Kidney tubule cell (primary cell): ENCODE results near the gene MLST8.

Experiments used
- DNase-seq: peaks from one replicate; pipeline ENCODE4 v3.0.0-alpha.2; 2018; ENCODE audit warnings: low spot score

MLST8 gene, protein sequence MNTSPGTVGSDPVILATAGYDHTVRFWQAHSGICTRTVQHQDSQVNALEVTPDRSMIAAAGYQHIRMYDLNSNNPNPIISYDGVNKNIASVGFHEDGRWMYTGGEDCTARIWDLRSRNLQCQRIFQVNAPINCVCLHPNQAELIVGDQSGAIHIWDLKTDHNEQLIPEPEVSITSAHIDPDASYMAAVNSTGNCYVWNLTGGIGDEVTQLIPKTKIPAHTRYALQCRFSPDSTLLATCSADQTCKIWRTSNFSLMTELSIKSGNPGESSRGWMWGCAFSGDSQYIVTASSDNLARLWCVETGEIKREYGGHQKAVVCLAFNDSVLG

DNA sequence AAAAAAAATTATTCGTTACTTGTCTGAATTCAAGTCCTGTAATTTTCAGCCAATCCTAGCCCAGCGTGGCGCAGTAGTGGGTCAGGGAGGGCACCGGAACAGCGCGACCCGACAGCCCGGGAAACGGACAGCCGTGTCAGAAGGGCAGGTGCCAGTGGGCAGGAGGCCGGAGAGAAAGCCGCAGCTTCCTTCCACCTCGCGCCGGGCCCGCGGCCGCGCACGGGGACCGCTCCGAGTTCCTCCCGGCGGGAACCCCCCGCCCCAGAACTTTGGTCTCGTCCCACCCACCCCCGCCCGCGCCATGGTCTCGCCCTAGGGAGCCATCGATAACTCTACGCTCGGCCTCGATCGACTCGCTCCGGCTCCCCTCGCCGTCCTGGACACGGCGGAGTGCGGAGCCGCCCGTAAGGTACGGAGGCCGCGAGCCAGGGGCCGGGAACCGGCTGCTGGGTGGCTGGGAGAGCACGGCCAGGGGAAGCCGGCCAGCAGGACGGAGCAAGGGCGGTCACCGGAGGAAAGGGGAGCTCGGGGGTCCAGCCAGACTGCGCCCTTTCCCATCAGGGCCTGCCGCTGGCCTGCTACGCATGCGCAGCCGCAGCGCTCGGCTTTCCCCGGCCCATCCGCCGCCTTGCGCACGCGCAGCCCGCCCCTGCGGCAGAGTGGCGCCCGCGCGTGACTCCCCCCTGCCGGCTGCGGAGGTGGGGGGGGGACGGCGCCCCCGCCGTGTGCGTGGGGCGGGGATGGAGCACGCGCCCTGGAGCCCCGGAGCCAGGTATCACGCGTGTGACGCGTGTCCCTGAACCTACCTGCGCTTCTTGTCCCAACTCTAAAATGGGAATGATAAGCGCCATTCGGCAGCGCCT lies at the start of gene MLST8:
Gene MLST8 (plus strand): TSS at position 351 of the 863 bp plus-strand sequence. CDS start 632 bp downstream, outside the sequence.
- DNase-seq, result peak; percentile 86

- peak; percentile 62 for DNase-seq
These were observed 49.0 kb upstream of the MLST8 start for GRCh38 chr16:2155977-2156848.

- DNase-seq, result no peak
These were observed 48.4 kb upstream of the MLST8 start for GRCh38 chr16:2156849-2157224.

GRCh38 chr16:2157480-2158261 lies 47.6 kb upstream of the MLST8 start:
- DNase-seq, result no peak

- DNase-seq, result no peak
These were observed 47.0 kb upstream of the MLST8 start for GRCh38 chr16:2158262-2158638.

GRCh38 chr16:2159175-2159838 lies 45.9 kb upstream of the MLST8 start:
- DNase-seq, result no peak

GRCh38 chr16:2160915-2161551 lies 44.2 kb upstream of the MLST8 start:
- no peak for DNase-seq

DNA sequence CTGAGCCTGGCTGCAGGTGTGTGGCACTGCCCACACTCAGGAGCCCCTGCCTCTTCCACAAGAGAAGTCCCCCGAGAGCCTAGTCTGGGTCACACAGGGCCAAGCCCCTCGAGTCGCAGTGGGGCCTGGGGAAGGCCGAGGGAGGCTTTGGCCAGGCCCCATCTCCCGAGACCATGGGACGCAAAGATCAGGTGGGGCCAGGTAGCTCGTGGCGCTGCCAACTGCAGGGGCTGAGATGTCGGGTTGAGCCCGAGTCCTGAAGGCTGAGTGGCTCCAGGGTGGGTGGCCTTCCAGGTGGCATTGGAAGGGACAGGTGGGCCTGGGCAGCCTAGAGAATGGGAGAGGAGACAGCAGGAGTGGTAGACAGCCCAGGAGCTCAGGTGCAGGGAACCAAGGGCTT lies 43.3 kb upstream of the MLST8 start:
- no peak for DNase-seq

DNA sequence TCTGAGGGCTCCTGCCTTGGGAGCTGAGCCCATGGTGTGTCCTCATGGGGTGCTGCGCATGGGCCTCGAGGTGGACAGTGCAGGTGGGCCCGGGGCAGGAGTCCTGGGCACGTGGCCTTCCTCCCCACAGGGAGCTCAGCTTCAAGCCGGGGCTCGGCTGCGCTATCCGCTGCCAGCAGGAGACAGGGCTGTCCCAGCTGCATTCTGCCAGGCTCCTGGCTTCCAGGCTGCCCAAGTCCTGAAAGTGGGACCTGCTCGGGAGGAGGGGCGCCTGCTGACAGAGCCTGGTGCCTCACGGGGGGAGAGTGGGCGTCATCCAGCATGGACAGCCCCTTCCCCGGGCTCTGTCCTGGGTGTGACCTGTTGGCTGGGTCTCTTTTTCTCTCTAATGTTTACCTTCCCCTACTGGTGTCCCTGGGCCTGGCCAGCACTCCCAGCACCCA lies 42.6 kb upstream of the MLST8 start:
- no peak for DNase-seq

DNA sequence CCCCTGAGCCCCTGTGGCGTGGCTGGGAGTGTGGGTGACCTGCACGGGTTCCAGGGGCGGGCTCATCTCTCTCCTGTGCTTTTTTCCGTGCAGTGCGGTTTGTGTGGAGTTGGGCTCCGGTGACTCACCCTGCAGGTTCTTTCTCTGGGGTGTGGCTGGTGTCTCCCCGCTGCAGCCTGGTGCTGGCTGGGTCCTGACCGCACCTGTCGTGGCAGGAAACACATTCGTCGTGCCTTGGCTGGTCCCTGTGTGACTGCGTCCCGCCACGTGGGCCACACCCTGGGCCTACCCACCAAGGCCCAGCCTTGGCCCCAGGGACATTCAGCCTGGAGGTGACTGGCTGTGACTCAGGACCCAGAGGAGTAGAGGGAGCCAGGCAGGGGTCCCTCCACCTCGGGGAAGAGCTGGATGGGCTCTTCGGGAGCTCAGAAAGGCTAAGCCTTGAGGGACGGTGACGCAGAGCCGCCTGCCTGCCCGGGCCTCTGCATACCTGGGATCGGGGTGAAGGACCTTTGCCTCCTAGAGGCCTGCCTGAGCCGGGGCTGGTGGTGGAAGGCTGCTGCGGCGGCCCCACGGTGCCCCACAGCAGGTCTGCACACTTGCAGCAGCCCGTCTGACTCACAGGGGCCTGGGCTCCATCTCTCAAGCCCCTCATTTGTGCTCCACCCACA lies 41.9 kb upstream of the MLST8 start:
- DNase-seq, result peak; percentile 67

GRCh38 chr16:2165861-2166260 lies 39.4 kb upstream of the MLST8 start:
- no peak for DNase-seq

DNA sequence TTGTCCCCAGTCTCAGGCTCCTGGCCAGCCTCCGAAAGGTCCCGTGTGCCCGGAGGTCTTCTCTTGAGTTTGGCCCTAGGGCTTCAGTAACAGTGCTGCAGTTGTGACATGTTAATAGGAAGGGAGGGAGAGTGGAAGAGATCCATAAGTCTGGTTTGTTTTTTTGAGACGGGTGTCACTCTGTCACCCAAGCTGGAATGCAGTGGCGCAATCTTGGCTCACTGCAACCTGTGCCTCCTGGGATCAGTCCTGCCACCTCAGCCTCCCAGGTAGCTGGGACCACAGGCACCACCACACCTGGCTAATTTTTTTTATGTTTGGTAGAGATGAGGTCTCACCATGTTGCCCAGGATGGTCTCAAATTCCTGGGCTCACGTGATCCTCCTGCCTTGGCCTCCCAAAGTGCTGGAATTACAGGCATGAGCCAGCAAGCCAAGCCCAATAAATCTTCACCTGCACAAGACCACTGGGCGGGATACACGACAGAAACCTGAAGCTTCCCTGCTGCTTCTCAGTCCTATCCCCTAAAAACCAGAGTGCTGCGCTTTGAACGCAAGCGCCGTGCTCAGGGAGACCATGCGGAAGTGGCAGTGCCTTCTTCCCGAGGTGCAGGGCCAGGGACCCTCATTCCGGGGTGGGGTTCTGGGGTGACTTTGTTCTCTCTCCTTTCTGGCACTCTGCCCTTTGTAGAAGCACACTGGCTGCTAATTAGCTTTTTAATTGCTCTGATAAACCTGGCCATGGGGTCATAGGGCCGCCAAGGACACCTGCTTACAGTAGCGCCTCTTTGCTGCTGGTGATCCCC lies 38.8 kb upstream of the MLST8 start:
- no peak for DNase-seq

- no peak for DNase-seq
These were observed 38.1 kb upstream of the MLST8 start for GRCh38 chr16:2167068-2167638.

GRCh38 chr16:2170080-2170479 lies 35.2 kb upstream of the MLST8 start:
- no peak for DNase-seq

GRCh38 chr16:2170587-2171435 lies 34.4 kb upstream of the MLST8 start:
- DNase-seq, result no peak

- DNase-seq, result no peak
These were observed 33.6 kb upstream of the MLST8 start for GRCh38 chr16:2171601-2172178.

- DNase-seq, result no peak
These were observed 32.4 kb upstream of the MLST8 start for GRCh38 chr16:2172688-2173335.
